Ishikawa (cell line): Measurements from ENCODE around the gene ASIC2.

Experiments
- CREB1 ChIP-seq: IDR thresholded peaks from 2 replicates; pipeline ENCODE4 v1.6.1; 2012; ENCODE audit warnings: low read depth
- EP300 ChIP-seq: IDR thresholded peaks from 2 replicates; pipeline ENCODE4 v1.6.1; 2012; ENCODE audit warnings: borderline replicate concordance
- NFIC ChIP-seq: IDR thresholded peaks from 2 replicates; pipeline ENCODE4 v1.6.1; 2012
- RAD21 ChIP-seq: IDR thresholded peaks from 2 replicates; pipeline ENCODE4 v1.6.1; 2012; ENCODE audit warnings: low read depth
- TAF1 ChIP-seq: IDR thresholded peaks from 2 replicates; pipeline ENCODE4 v1.6.1; 2012; ENCODE audit warnings: low read depth, mild to moderate bottlenecking
- TEAD4 ChIP-seq: IDR thresholded peaks from 2 replicates; pipeline ENCODE4 v1.6.1; 2012
- ZBTB7A ChIP-seq: IDR thresholded peaks from 2 replicates; pipeline ENCODE4 v1.6.1; 2012; ENCODE audit warnings: low read depth
- TF ChIP-seq, protein P1 (sequence below): IDR thresholded peaks from 2 replicates; pipeline ENCODE4 v1.6.1; 2012
- TF ChIP-seq, protein P2 (sequence below): IDR thresholded peaks from 2 replicates; pipeline ENCODE4 v1.6.1; 2012; ENCODE audit warnings: low read depth, mild to moderate bottlenecking
- TF ChIP-seq, protein P3 (sequence below): IDR thresholded peaks from 2 replicates; pipeline ENCODE4 v1.6.1; 2012

DNA sequence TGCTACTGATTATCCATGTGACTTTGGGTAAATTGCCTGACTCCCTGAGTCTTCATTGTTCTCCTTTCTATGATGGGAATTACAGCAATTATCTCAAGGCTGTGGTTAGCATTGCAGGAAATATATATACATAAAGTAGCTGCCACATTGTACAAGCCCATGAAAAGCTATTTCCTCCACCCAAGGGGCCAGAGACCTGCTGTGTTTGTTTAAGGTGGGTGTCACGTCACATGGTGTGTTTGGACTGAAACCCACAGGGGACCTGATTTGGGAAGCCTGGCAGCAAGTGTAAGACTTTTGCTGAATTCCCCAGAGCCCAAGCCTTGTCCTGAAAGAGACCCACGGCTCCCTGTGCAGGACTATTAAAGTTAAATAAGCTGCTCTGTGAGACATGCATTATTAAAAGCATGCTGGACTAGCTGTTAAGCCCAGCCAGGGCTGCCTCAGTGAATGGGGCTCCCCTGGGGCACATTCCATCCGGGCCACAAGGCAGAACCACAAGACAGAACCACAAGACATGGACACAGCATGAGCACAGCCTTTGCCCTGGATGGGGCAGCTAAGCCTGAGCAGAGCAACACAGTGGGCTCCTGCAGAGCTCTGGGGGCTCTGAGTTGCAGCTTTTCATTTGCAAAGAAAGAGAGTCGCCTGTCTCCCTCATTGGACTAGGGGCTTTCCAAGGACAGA, 152.5 kb downstream of the ASIC2 start:
- no peak for TF ChIP-seq TAF1
- no peak for TF ChIP-seq TEAD4
- TF ChIP-seq EP300 = no peak
- TF ChIP-seq ZBTB7A = no peak
- TF ChIP-seq, protein P1, sequence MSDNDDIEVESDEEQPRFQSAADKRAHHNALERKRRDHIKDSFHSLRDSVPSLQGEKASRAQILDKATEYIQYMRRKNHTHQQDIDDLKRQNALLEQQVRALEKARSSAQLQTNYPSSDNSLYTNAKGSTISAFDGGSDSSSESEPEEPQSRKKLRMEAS = no peak
- TF ChIP-seq CREB1 = no peak
- TF ChIP-seq RAD21 = no peak
- TF ChIP-seq, protein P2, sequence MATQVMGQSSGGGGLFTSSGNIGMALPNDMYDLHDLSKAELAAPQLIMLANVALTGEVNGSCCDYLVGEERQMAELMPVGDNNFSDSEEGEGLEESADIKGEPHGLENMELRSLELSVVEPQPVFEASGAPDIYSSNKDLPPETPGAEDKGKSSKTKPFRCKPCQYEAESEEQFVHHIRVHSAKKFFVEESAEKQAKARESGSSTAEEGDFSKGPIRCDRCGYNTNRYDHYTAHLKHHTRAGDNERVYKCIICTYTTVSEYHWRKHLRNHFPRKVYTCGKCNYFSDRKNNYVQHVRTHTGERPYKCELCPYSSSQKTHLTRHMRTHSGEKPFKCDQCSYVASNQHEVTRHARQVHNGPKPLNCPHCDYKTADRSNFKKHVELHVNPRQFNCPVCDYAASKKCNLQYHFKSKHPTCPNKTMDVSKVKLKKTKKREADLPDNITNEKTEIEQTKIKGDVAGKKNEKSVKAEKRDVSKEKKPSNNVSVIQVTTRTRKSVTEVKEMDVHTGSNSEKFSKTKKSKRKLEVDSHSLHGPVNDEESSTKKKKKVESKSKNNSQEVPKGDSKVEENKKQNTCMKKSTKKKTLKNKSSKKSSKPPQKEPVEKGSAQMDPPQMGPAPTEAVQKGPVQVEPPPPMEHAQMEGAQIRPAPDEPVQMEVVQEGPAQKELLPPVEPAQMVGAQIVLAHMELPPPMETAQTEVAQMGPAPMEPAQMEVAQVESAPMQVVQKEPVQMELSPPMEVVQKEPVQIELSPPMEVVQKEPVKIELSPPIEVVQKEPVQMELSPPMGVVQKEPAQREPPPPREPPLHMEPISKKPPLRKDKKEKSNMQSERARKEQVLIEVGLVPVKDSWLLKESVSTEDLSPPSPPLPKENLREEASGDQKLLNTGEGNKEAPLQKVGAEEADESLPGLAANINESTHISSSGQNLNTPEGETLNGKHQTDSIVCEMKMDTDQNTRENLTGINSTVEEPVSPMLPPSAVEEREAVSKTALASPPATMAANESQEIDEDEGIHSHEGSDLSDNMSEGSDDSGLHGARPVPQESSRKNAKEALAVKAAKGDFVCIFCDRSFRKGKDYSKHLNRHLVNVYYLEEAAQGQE = no peak
- TF ChIP-seq, protein P3, sequence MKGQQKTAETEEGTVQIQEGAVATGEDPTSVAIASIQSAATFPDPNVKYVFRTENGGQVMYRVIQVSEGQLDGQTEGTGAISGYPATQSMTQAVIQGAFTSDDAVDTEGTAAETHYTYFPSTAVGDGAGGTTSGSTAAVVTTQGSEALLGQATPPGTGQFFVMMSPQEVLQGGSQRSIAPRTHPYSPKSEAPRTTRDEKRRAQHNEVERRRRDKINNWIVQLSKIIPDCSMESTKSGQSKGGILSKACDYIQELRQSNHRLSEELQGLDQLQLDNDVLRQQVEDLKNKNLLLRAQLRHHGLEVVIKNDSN = no peak
- TF ChIP-seq NFIC = no peak
